ENCODE measurements around the gene CCDC126.

DNA sequence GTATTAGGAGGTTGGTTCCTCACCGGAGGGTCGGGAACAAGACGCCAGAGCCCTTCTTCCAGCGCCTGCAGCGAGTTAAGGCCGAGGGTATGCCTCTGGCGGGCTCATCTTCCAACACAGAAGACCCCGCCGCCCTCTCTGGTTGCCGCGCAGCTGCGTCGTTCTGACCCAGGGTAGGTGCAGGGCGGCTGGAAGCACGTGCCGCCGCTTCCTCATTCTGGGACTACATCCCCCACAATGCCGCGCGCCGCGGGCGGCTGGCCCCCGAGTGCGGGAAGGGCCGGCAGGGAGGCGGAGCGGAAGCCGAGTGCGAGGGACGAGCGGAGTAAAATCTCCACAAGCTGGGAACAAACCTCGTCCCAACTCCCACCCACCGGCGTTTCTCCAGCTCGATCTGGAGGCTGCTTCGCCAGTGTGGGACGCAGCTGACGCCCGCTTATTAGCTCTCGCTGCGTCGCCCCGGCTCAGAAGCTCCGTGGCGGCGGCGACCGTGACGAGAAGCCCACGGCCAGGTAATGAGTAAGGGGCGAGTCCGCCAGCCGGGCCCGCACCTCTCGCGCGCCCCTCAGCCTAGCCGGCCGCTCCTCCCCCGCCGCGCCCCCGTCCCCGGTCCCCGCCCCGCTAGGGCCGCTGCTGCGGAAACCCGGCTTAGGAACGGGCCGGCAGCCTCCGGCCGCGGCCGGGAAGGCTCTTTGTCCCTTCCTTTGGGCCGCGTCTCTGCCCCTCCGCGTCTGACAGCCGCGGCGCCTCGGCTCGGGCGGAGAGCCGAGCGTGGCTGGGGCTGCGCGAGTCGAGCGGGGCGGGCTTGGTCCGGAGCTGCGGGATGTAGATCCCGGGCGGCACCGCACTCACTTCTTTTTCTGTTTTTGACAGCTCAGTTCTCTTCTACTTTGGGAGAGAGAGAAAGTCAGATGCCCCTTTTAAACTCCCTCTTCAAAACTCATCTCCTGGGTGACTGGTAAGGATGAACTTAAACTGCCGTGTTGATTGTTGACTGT is at the start of gene CCDC126:
- TF ChIP-seq POLR2A (IDR thresholded peaks at IDR 0.05; ENCODE audit: low read length) (no peak), GATA1 (IDR thresholded peaks at IDR 0.05; ENCODE audit: low read depth, low read length) (no peak)

Measured in erythroblast (primary cell).